HG03095 (cell line): ENCODE measurements around the gene MRPS31.
"Not testable (repeated sequence)": the region's sequence is repeated elsewhere in the genome, so short reads cannot be mapped to it uniquely, and the experiment has no call there.

Experiments
- ATAC-seq: cut with Tn5 transposase; IDR thresholded peaks from one replicate; pipeline ENCODE4 v1.9.1; 2021; ENCODE audit warnings: moderate library complexity; ENCODE audit not compliant: unreplicated experiment

MRPS31 gene

GRCh38 chr13:40764587-40765403, 6.2 kb downstream of the MRPS31 start:
- no peak for ATAC-seq

- no peak for ATAC-seq
These were observed 8.1 kb downstream of the MRPS31 start for GRCh38 chr13:40762849-40763248.

DNA sequence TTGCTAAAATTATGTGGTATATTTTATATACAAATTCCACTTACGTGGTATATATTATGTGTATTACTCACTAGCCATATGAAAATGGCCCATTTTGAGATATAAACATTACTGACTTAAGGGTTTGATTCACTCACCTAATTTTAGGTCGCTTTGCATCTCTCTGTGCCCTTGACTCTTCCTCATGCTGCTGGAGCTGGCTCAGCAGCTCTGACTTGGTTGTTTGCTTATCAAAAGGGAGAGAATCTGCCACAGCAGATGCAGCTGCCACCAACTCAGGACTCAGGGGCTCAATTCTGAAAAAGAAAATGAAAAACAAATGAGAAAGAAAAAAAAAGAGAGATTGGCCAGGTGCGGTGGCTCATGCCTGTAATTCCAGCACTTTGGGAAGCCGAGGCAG, 12.2 kb downstream of the MRPS31 start:
- no peak for ATAC-seq

- ATAC-seq = peak; percentile 57
These were observed 14.9 kb downstream of the MRPS31 start for GRCh38 chr13:40756042-40756441.

DNA sequence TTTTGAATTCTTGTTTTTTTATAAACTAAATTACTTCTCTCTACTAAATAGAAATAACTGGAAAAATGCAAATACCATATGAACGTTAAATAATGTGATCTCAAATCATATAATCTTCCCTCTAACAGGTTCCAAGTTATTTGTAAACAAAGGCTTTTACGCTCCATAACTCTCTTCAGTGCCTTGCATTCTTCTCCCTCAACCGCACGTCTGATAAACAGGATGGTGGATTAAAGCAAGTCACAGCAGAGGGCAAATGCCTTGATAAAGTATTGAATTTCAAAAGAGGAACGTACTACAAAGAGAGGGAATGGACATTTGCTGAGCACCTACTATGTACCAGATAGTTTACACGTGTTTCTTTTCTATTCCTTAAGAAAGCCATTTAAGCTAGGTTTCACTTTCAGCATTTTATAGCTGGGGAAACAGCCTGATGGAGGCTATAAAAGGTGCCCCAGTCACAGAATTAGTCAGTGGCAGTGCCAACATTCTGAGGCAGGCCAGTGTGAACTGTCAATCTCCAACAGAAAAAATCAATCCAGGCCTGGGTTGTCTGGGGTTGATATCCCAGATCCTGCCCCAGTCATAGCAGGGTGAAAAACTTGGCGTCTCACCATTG, 15.8 kb downstream of the MRPS31 start:
- ATAC-seq = no peak

- no peak for ATAC-seq
These were observed 21.7 kb downstream of the MRPS31 start for GRCh38 chr13:40749327-40749726.

- ATAC-seq = not testable (repeated sequence)
These were observed 35.8 kb downstream of the MRPS31 start for GRCh38 chr13:40735232-40735548.

DNA sequence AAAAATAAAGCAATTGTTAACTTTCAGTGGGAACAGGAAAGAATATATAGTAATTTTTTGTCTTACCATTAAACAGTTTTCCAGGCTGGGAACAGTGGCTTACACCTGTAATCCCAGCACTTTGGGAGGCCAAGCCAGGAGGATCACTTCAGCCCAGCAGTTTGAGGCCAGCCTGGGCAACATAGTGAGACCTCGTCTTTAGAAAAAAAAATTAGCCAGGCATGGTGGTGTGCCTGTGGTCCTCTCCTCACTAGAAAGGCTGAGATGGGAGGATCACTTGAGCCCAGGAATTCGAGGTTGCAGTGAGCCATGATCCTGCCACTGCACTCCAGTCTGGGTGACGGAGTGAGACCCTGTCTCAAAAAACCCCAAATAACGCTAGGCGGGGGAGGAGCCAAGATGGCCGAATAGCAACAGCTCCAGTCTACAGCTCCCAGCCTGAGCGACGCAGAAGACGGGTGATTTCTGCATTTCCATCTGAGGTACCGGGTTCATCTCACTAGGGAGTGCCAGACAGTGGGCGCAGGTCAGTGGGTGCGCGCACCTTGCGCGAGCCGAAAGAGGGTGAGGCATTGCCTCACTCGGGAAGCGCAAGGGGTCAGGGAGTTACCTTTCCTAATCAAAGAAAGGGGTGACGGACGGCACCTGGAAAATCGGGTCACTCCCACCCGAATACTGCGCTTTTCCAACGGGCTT, 36.3 kb downstream of the MRPS31 start:
- ATAC-seq = not testable (repeated sequence)

DNA sequence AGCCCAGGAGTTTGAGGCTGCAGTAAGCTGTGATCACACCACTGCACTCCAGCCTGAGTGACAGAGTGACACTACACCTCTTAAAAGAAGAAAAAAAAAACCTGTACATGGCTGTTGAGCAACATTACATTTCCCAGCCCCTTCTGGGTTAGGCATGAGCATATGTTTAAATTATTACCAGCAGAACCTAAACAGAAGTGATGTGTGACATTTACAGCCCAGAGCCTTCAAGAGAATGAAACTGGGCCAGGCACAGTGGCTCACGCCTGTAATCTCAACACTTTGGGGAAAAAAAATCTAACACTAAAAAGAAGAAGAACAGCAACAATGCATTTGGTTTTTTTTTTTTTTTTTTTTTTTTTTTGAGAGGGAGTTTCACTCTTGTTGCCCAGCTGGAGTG, 38.3 kb downstream of the MRPS31 start:
- ATAC-seq = no peak

DNA sequence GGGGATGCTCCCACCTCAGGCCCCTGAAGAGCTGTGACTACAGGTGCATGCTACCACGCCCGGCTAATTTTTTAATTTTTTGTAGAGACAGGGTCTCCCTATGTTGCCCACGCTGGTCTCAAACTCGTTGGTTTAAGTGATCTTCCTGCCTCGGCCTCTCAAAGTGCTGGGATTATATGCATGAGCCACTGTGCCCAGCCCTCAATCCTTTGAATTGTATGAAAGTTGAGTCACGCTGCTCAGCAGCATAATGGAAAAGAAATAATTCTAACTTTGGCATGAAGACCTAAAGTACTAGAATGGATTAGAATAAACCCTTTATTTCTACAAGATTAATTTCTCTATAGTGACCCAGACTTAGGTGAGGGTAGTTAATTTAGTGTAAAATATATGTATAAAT, 42.4 kb downstream of the MRPS31 start:
- no peak for ATAC-seq

DNA sequence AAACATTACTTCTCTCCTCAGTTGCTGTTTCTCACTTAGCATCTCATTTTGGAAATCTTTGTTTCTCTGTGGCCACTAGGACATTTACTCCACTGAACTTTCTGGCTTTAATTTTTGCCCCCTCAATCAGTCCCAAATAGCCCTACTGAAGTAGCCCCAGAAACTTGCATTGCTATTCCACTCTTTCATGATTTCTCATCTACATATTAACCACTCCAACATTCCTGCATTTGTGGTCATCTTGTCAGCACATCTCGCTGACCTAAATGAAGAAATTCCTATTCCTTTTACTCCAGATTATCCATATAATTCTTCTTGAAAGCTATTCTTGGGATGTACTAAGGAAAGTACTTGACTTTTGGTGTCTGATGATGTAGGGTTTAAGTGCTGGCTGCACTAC, 56.6 kb downstream of the MRPS31 start:
- ATAC-seq = not testable (repeated sequence)

GRCh38 chr13:40706439-40706838, 64.6 kb downstream of the MRPS31 start:
- ATAC-seq = no peak

DNA sequence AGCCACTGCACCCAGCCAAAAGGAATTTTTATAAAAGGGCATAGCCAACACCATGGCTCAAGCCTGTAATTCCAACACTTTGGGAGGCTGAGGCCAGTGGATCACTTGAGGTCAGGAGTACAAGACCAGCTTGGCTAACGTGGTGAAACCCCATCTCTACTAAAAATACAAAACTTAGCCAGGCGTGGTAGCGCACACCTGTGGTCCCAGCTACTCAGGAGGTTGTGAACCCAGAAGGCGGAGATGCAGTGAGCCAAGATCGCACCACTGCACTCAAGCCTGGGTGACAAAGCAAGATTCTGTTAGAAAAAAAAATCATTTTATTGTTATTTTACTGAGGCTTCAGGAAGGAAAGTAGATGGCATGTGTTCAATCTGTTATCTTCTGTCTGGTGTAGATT, 73.3 kb downstream of the MRPS31 start:
- ATAC-seq = no peak

- no peak for ATAC-seq
These were observed 76.6 kb downstream of the MRPS31 start for GRCh38 chr13:40694426-40694825.

GRCh38 chr13:40692946-40693345, 78.0 kb downstream of the MRPS31 start:
- ATAC-seq = no peak

- ATAC-seq = no peak
These were observed 82.2 kb downstream of the MRPS31 start for GRCh38 chr13:40688781-40689180.

DNA sequence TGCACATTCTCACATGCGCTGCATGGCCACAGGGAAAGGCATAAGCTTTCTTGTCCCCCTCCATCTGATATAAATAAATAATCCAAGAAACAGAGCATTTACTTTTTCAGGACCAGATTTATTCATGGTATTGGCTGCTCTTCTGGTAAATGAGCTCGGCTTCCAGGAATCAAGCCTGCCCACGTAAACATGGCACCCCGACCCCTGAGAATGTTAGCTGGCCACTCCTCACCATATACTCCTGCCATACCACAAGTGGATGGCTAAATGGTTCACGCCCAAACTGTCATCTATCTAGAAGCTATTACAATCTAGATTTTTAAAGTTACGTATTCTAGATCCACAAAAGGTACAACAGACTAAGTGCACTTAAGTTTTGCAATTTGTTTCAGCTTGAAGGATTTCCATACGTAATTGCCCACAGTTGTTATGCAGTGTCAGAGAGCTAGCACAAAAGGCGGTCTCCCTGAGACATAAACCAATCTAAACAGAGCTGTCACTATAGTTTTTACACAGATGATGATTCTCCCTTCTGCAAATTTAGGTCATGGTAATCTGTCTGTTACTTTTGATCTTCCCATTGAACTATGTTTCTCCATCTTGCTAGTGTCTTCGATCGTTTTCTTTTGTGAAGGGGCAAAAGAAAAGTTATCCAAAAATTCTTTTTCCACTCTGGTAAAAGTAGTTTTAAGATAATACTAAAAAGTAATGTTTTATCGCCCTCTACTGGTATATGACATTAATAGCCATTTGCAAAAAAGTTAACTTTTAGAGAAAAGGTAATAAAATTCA, 88.3 kb downstream of the MRPS31 start:
- no peak for ATAC-seq

DNA sequence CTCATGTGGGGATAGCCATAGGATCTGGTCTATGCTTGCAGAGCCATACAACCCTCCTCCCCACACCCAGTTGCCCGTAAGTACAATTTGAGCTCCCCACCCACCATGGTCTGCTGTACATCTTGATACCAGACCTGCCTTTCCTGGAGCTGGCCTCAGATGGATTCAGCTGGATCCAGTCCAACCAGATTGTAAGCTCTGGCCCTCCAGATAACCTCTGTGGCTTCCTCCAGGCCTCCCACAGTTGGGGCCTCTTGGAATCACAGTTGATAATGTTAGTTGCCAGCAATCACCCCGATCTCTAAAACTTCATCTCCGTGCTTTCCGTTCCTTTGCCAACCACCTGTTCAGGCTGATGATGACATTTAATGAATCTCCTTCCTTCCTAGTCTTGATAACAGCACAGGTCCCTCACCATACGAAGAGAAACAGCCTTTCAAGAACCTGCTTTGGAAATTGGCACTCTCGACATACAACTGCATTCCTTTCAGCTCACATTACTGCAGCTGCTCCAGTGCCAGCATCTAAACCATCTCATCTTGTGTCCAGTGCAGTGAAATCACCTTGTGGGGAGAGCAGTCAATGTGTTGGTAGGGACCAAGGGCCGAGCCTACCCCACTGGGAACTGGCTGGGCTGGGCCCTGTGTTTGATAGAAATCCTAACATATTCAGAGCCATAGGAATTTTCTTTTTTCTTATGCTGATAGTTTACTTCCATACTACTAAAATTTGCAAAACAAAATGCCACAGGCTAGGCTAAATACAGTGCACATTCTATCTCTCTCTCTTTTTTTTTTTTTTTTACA, 89.4 kb downstream of the MRPS31 start:
- ATAC-seq = no peak

- ATAC-seq = no peak
These were observed 90.2 kb downstream of the MRPS31 start for GRCh38 chr13:40680659-40681323.

DNA sequence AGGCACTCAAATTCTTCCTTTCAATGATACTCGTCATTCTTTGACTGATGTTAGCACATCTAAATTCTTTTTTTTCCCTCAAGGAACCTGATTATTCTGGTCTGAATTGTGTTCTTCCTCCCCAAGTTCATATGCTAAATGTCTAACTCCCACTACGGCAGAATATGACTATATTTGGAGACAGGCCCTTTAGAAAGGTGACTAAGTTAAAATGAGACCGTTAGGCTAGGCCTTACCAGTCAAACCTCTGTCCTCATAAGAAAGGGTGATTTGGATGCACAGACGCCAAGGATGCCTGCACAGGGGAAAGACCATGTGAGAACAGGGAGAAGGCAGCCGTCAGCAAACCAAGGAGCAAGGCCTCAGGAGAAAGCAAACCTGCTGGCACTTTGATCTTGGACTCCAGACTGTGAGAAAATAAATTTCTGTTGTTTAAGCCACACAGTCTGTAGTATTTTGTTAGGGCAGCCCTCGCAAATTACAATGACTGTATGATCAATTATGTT, 91.5 kb downstream of the MRPS31 start:
- no peak for ATAC-seq
